ENCODE results near the gene MYBPC3.

DNA sequence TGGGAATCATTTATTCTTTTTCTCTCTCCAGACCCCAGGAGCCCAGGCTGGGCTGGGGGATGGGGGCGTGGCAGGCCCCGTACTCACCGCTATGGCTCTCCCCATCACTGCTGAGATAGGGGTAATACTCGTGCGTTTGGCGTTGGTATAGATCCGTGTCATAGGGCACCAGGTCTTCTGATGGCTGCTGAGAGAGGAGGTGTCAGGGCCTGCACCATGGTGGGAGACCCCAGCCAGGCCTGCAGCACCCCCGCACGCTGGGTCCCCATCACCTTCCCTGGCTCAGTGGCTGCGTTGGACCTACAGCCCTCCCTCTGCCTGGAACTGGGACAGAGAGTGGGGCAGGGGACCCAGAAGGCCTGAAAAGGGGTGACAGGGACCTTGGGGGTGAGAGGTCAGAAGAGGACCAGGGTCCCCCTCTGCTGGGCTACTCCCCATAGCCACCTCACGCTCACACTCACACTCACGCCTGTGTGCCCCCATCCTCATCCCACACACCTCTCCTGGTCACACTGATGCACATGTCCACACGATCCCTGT is 23.1 kb upstream of the MYBPC3 start:
- TF ChIP-seq POLR2A (IDR thresholded peaks at IDR 0.05; ENCODE audit: low read depth, low read length) (no peak), POLR2AphosphoS5 (IDR thresholded peaks at IDR 0.05; ENCODE audit: low read depth, low read length) (no peak)
